Measurements from ENCODE around the gene SIRT2. TPM values are rescaled to one million over a fixed set of nuclear protein-coding genes. Genes with fewer than 3 reads are reported as not detected.

The SIRT2 gene
- total and polyA plus RNA-seq, 2 of the 13 experiments (the other 11 are each of a cell fraction or from before 2014, with no cell fraction given), result 22.3 to 26.1 TPM

DNA sequence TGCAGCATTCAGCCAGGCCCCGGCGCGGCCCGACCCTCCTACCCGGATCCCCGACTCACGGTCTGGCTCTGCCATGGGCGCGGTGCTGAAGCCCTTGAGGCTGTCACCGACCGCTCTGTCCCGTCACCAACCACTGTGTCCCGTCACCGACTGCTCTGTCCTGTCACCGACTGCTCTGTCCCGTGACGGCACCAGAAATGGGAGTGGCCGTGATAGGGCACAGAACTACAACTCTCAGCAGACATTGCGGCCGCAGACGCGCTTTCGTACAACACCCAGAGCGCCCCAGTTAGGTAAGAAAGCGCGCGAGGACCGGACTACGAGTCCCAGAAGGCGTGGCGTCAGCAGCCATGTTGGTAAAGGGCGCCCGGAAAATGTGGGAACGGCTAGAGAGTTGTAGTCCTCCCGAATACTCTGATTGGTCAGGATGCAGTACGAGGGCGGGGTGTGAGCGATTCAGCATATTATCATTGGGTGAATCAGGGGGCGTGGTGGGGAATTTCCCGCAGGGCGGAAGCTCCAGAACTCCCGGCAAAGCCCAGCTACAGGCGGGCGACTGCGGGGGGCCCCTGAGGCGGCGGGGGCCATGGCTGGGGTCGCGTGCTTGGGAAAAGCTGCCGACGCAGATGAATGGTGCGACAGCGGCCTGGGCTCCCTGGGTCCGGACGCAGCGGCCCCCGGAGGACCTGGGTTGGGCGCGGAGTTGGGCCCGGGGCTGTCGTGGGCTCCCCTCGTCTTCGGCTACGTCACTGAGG is at the start of gene SIRT2, which contains the start of gene NFKBIB (continued):
- TF ChIP-seq, protein P1, sequence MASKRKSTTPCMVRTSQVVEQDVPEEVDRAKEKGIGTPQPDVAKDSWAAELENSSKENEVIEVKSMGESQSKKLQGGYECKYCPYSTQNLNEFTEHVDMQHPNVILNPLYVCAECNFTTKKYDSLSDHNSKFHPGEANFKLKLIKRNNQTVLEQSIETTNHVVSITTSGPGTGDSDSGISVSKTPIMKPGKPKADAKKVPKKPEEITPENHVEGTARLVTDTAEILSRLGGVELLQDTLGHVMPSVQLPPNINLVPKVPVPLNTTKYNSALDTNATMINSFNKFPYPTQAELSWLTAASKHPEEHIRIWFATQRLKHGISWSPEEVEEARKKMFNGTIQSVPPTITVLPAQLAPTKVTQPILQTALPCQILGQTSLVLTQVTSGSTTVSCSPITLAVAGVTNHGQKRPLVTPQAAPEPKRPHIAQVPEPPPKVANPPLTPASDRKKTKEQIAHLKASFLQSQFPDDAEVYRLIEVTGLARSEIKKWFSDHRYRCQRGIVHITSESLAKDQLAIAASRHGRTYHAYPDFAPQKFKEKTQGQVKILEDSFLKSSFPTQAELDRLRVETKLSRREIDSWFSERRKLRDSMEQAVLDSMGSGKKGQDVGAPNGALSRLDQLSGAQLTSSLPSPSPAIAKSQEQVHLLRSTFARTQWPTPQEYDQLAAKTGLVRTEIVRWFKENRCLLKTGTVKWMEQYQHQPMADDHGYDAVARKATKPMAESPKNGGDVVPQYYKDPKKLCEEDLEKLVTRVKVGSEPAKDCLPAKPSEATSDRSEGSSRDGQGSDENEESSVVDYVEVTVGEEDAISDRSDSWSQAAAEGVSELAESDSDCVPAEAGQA (IDR thresholded peaks at IDR 0.05; ENCODE audit: low read depth), result peak; percentile 97
- TF ChIP-seq, protein P1 (CRISPR knock-in tag; IDR thresholded peaks at IDR 0.05; ENCODE audit: borderline replicate concordance), result no peak
- no peak for TF ChIP-seq MTA3 (CRISPR knock-in tag; IDR thresholded peaks at IDR 0.05)
- TF ChIP-seq KLF16 (CRISPR knock-in tag; IDR thresholded peaks at IDR 0.05), result peak in 1 of 2 experiments; percentile 73; a peak in 1 of 4 replicates
- 0 out of 2 replicates have a peak, but pooled peaks have one; percentile 42 for TF ChIP-seq ZNF124 (CRISPR knock-in tag; IDR thresholded peaks at IDR 0.05)
- no peak for TF ChIP-seq ZNF101 (CRISPR knock-in tag; IDR thresholded peaks at IDR 0.05; ENCODE audit: borderline replicate concordance, low read depth)
- TF ChIP-seq ZNF674 (CRISPR knock-in tag; IDR thresholded peaks at IDR 0.05; ENCODE audit: low read depth), result no peak
- peak; percentile 92 for TF ChIP-seq TFDP2 (CRISPR knock-in tag; IDR thresholded peaks at IDR 0.05)
- peak; percentile 52 for TF ChIP-seq RFX5 (IDR thresholded peaks at IDR 0.05; ENCODE audit: low read depth, low read length)
- TF ChIP-seq PAX8 (CRISPR knock-in tag; IDR thresholded peaks at IDR 0.05; ENCODE audit: borderline replicate concordance), result peak; percentile 85
- TF ChIP-seq, protein P2, sequence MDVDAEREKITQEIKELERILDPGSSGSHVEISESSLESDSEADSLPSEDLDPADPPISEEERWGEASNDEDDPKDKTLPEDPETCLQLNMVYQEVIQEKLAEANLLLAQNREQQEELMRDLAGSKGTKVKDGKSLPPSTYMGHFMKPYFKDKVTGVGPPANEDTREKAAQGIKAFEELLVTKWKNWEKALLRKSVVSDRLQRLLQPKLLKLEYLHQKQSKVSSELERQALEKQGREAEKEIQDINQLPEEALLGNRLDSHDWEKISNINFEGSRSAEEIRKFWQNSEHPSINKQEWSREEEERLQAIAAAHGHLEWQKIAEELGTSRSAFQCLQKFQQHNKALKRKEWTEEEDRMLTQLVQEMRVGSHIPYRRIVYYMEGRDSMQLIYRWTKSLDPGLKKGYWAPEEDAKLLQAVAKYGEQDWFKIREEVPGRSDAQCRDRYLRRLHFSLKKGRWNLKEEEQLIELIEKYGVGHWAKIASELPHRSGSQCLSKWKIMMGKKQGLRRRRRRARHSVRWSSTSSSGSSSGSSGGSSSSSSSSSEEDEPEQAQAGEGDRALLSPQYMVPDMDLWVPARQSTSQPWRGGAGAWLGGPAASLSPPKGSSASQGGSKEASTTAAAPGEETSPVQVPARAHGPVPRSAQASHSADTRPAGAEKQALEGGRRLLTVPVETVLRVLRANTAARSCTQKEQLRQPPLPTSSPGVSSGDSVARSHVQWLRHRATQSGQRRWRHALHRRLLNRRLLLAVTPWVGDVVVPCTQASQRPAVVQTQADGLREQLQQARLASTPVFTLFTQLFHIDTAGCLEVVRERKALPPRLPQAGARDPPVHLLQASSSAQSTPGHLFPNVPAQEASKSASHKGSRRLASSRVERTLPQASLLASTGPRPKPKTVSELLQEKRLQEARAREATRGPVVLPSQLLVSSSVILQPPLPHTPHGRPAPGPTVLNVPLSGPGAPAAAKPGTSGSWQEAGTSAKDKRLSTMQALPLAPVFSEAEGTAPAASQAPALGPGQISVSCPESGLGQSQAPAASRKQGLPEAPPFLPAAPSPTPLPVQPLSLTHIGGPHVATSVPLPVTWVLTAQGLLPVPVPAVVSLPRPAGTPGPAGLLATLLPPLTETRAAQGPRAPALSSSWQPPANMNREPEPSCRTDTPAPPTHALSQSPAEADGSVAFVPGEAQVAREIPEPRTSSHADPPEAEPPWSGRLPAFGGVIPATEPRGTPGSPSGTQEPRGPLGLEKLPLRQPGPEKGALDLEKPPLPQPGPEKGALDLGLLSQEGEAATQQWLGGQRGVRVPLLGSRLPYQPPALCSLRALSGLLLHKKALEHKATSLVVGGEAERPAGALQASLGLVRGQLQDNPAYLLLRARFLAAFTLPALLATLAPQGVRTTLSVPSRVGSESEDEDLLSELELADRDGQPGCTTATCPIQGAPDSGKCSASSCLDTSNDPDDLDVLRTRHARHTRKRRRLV (CRISPR knock-in tag; IDR thresholded peaks at IDR 0.05), result peak; percentile 74; the same call in 1 of the 2 replicates
- no peak for TF ChIP-seq ZNF446 (CRISPR knock-in tag; IDR thresholded peaks at IDR 0.05)
- TF ChIP-seq, protein P3, sequence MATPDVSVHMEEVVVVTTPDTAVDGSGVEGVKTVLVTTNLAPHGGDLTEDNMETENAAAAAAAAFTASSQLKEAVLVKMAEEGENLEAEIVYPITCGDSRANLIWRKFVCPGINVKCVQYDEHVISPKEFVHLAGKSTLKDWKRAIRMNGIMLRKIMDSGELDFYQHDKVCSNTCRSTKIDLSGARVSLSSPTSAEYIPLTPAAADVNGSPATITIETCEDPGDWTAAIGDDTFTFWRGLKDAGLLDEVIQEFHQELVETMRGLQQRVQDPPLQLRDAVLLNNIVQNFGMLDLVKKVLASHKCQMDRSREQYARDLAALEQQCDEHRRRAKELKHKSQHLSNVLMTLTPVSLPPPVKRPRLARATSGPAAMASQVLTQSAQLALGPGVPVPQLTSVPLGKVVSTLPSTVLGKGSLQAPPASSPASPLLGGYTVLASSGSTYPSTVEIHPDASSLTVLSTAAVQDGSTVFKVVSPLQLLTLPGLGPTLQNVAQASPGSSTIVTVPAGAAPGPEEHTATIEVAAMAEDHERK (CRISPR knock-in tag; IDR thresholded peaks at IDR 0.05; ENCODE audit: low read depth), result peak; percentile 87
- TF ChIP-seq ZNF878 (CRISPR knock-in tag; IDR thresholded peaks at IDR 0.05), result no peak

Data from HepG2 (cell line).